Mesenchymal stem cell (in vitro differentiated cells and primary cell): Measurements from ENCODE around the gene SLFN5.

Experiments used
- DNase-seq: peaks from one replicate; pipeline ENCODE4 v3.0.0-alpha.2; 2013
- H2AFZ ChIP-seq: one replicate; pipeline ENCODE4 v1.6.1; 2013; ENCODE audit warnings: low read depth, mild to moderate bottlenecking, control low read depth, inconsistent platforms, low read length, moderate library complexity
- H2AK5ac ChIP-seq: 2 replicates; pipeline ENCODE4 v1.6.1; 2013; ENCODE audit warnings: low read length, moderate library complexity, mild to moderate bottlenecking, inconsistent platforms; ENCODE audit not compliant: severe bottlenecking
- H2BK120ac ChIP-seq: one replicate; pipeline ENCODE4 v1.6.1; 2013; ENCODE audit warnings: low read depth, mild to moderate bottlenecking, inconsistent platforms, low read length, moderate library complexity
- H2BK12ac ChIP-seq, 2 experiments: one replicate each; pipeline ENCODE4 v1.6.1; 2013; ENCODE audit warnings: inconsistent platforms in 2 of 2, low read length in 2 of 2, mild to moderate bottlenecking in 2 of 2, moderate library complexity in 2 of 2, control low read depth in 1 of 2
- H2BK15ac ChIP-seq: one replicate; pipeline ENCODE4 v1.6.1; 2013; ENCODE audit warnings: mild to moderate bottlenecking, low read depth, inconsistent platforms; ENCODE audit not compliant: poor library complexity, severe bottlenecking
- H2BK5ac ChIP-seq: 2 replicates; pipeline ENCODE4 v1.6.1; 2013; ENCODE audit warnings: low read depth, mild to moderate bottlenecking, low read length, control low read depth, inconsistent platforms; ENCODE audit not compliant: poor library complexity, severe bottlenecking
- H3K14ac ChIP-seq, 2 experiments: one replicate each; pipeline ENCODE4 v1.6.1; 2013; ENCODE audit warnings: inconsistent platforms in 2 of 2, low read length in 2 of 2, control low read depth in 1 of 2, mild to moderate bottlenecking in 1 of 2, moderate library complexity in 1 of 2
- H3K18ac ChIP-seq, 2 experiments: one replicate each; pipeline ENCODE4 v1.6.1; 2013; ENCODE audit warnings: inconsistent platforms in 2 of 2, low read length in 2 of 2, control low read depth in 1 of 2, low read depth in 1 of 2, mild to moderate bottlenecking in 1 of 2
- H3K23ac ChIP-seq, 2 experiments: one replicate each; pipeline ENCODE4 v1.6.1; 2013; ENCODE audit warnings: inconsistent platforms in 2 of 2, low read length in 2 of 2, mild to moderate bottlenecking in 2 of 2, moderate library complexity in 2 of 2, control low read depth in 1 of 2
- H3K27ac ChIP-seq: 2 replicates; pipeline ENCODE4 v1.5.1; 2013; ENCODE audit warnings: mild to moderate bottlenecking, moderate library complexity, low read length, control low read depth, inconsistent platforms; ENCODE audit not compliant: poor library complexity, severe bottlenecking
- H3K27me3 ChIP-seq, 2 experiments: 2 replicates each; pipeline versions ENCODE4 v1.6.1 to v1.7.0; 2013; ENCODE audit warnings: low read length in 2 of 2, mild to moderate bottlenecking in 2 of 2, moderate library complexity in 2 of 2, control low read depth in 1 of 2, inconsistent platforms in 1 of 2; ENCODE audit not compliant: control insufficient read depth in 1 of 2, insufficient read depth in 1 of 2
- H3K36me3 ChIP-seq, 2 experiments: 2 replicates each; pipeline versions ENCODE4 v1.6.1 to v1.7.0; 2013; ENCODE audit warnings: low read length in 2 of 2, control low read depth in 1 of 2, inconsistent platforms in 1 of 2, low read depth in 1 of 2, mild to moderate bottlenecking in 1 of 2; ENCODE audit not compliant: insufficient read depth in 2 of 2, control insufficient read depth in 1 of 2
- H3K4ac ChIP-seq, 2 experiments: one replicate each; pipeline ENCODE4 v1.6.1; 2013; ENCODE audit warnings: inconsistent platforms in 2 of 2, low read length in 2 of 2, mild to moderate bottlenecking in 2 of 2, moderate library complexity in 2 of 2, control low read depth in 1 of 2, low read depth in 1 of 2
- H3K4me1 ChIP-seq: 2 replicates; pipeline ENCODE4 v1.6.1; 2013; ENCODE audit warnings: low read depth, low read length, control low read depth; ENCODE audit not compliant: control insufficient read depth, insufficient read depth
- H3K4me2 ChIP-seq: 2 replicates; pipeline ENCODE4 v1.6.1; 2013; ENCODE audit warnings: low read length, mild to moderate bottlenecking, inconsistent platforms; ENCODE audit not compliant: poor library complexity, severe bottlenecking
- H3K4me3 ChIP-seq, 2 experiments: 2 replicates each; pipeline versions ENCODE4 v1.5.1 to v1.7.0; 2013; ENCODE audit warnings: low read length in 2 of 2, mild to moderate bottlenecking in 2 of 2, control low read depth in 1 of 2, low read depth in 1 of 2; ENCODE audit not compliant: insufficient read depth in 1 of 2
- H3K79me1 ChIP-seq: replicated peaks from 2 replicates; pipeline ENCODE4 v1.6.1; 2013; ENCODE audit warnings: mild to moderate bottlenecking, control low read depth, low read length, inconsistent platforms; ENCODE audit not compliant: poor library complexity, severe bottlenecking
- H3K9ac ChIP-seq: 2 replicates; pipeline ENCODE4 v1.7.0; 2013; ENCODE audit warnings: mild to moderate bottlenecking, low read length, moderate library complexity
- H3K9me3 ChIP-seq: 2 replicates; pipeline ENCODE4 v1.7.0; 2013; ENCODE audit warnings: mild to moderate bottlenecking, low read length; ENCODE audit not compliant: control insufficient read depth
- H4K8ac ChIP-seq: one replicate; pipeline ENCODE4 v1.6.1; 2013; ENCODE audit warnings: inconsistent platforms, mild to moderate bottlenecking, low read length, moderate library complexity
- H4K91ac ChIP-seq: one replicate; pipeline ENCODE4 v1.6.1; 2013; ENCODE audit warnings: mild to moderate bottlenecking, low read length, inconsistent platforms
- WGBS: methylation state at CpG from one replicate; pipeline ENCODE4 v1.1.7; 2013; ENCODE audit warnings: mixed read lengths; 5-methylcytosine and 5-hydroxymethylcytosine counted together

SLFN5 gene

DNA sequence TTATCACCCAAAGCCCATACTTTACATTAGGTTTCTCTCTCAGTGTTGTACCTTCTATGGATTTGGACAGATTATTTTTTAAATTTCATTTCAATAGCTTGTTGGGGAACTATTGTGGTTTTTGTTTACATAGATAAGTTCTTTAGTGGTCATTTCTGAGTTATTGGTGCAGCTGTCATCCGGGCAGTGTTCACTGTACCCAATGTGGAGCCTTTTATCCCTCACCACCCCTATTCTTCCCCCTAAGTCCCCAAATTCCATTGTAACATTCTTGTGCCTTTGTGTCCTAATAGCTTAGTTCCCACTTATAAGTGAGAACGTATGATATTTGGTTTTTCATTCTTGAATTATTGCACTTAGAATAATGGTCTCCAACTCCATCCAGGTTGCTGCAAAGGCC is 73.1 kb downstream of the SLFN5 start:
- Histone ChIP-seq H3K4ac (no peak overlapping the region), H3K79me1 (no peaks in the 10 kb centered on the region), H3K23ac (no peak overlapping the region), H3K4me1 (peaks cover 4% of the 10 kb centered on the region), H3K18ac (no peak overlapping the region), H2BK120ac (no peak overlapping the region), H3K4me2 (no peak overlapping the region), H3K36me3 (no peaks in the 10 kb centered on the region), H2BK5ac (no peak overlapping the region), H2BK12ac (no peak overlapping the region), H3K14ac (no peak overlapping the region), H3K9ac (no peak overlapping the region), H4K8ac (no peak overlapping the region), H2BK15ac (no peak overlapping the region), H2AFZ (no peak overlapping the region), H3K9me3 (no peaks in the 10 kb centered on the region), H3K4me3 (no peak overlapping the region), H3K27me3 (peaks cover 0 to 25% of the 10 kb centered on the region in 2 experiments), H2AK5ac (no peak overlapping the region), H3K27ac (no peak overlapping the region), H4K91ac (no peak overlapping the region)
- DNase-seq, result no peak
- no CpG with 5 or more reads among the region's 2 CpGs for WGBS

DNA sequence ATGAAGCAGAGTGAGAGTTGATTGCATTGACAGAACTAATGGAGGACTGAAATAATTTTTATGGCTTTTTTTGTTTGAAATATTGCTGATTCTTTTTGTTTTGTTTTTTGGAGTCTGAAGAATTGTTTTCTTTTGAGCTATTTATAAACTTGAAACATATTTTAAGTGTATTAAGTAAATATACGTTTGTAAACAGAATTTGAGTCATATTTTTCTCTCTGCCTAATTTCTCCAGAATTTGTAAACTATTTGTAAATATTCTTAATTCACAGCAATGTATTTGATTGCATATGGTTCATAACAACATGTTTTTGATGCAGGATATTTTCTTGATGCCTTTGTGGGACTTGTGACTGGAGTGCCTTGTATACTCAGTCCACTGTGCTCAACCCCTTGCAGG is 79.9 kb downstream of the SLFN5 start:
- Histone ChIP-seq H3K9me3 (peaks cover 9% of the 10 kb centered on the region), H3K4me2 (no peak overlapping the region), H2BK12ac (no peak overlapping the region), H3K4ac (no peak overlapping the region), H3K27ac (no peak overlapping the region), H4K8ac (no peak overlapping the region), H3K14ac (no peak overlapping the region), H2AFZ (no peak overlapping the region), H3K23ac (no peak overlapping the region), H3K79me1 (no peaks in the 10 kb centered on the region), H2BK15ac (no peak overlapping the region), H4K91ac (no peak overlapping the region), H2AK5ac (no peak overlapping the region), H3K18ac (no peak overlapping the region), H2BK5ac (no peak overlapping the region), H2BK120ac (no peak overlapping the region), H3K9ac (no peak overlapping the region), H3K4me1 (no peaks in the 10 kb centered on the region), H3K36me3 (no peaks in the 10 kb centered on the region), H3K4me3 (no peak overlapping the region), H3K27me3 (peaks cover 0 to 6% of the 10 kb centered on the region in 2 experiments)
- no CpG with 5 or more reads among the region's 1 CpG for WGBS
- no peak for DNase-seq
